Measurements from ENCODE around the gene GPR108.

- TF ChIP-seq SUZ12 (IDR thresholded peaks at IDR 0.05) (no peak), TARDBP (IDR thresholded peaks at IDR 0.05) (no peak), SP1 (IDR thresholded peaks at IDR 0.05) (no peak), LEF1 (IDR thresholded peaks at IDR 0.05; ENCODE audit: borderline replicate concordance) (no peak), PKNOX1 (IDR thresholded peaks at IDR 0.05) (no peak)
Observed at GRCh38 chr19:6733338-6734095, 3.9 kb downstream of the GPR108 start.
